Iris pigment epithelial cell (primary cell): ENCODE measurements around the gene HES2.
"Not testable (repeated sequence)": the region's sequence is repeated elsewhere in the genome, so short reads cannot be mapped to it uniquely, and the experiment has no call there.

Experiments used
- DNase-seq: peaks from one replicate; pipeline ENCODE4 v3.0.0-alpha.2; 2011; ENCODE audit warnings: low read depth

The HES2 gene, protein sequence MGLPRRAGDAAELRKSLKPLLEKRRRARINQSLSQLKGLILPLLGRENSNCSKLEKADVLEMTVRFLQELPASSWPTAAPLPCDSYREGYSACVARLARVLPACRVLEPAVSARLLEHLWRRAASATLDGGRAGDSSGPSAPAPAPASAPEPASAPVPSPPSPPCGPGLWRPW

DNA sequence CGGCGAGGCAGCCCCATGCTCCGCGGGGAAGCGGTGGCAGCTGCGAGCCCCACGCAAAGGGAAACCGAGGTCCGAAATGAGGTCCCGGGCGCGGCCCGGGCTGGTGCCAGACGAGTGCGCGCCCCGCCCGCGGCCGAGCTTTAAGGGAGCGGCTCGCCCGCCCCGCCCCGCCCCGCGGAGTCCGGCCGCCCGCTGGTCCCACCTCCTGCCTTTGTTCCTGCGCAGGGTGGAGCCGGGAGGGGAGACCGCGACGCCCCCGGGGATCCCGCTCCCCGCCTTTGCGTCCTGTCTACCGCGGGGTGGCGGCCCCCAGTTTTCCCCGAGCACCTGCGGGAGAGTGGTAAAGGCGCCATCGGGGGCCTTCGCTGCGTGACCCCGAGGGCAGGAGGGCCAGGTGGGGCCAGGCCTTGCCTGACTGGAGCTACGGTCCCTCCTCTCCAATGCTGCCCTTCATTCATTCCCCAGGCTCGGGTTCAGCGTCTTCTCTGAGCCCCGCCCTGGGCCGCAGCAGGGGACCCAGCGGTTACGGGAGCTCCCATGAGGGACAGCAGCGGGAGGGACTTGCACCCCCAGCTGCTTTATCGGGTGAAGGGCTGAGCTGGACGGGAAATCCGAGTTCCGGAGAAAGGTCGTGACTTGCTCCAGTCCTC lies at the start of gene HES2:
Gene HES2 (minus strand): TSS at position 116 of the 650 bp plus-strand sequence. CDS start 99 bp downstream, at position 17.
- no peak for DNase-seq

DNA sequence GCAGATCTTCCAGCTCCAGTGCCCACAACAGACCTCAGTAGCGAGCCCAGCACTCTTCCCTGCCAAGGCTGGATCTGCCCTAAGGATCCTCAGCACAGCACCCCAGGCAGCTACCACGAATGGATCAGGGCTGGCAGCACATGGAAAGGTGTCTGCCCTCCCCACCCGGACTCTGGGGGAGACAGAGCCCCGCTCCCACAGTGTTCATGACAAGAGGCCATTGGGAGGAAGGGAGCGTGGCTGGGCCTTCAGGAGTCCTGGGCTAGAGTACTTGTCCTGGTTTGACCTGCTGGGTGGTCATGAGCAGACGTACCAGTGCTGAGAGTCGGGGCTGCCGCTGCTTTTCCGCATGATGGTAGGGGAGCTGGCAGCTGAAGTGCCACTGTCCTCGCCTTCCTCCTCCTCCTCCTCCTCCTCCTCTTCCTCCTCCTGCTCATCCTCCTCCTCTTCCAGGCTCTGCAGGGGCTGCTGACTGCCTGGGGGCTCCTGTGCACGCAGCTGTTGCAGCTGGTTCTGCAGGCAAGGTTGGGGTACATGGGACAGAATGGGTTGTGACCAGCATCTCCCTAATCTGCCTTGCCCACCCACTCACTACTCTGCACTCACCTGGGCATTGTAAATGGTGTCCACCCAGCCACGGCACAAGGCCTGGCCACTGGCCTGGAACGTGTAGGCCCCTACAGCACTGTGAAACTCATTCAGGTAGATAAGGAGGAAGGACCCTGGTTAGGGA lies 49.2 kb upstream of the HES2 start:
- no peak for DNase-seq

GRCh38 chr1:6467744-6468688 lies 48.3 kb upstream of the HES2 start:
- DNase-seq = no peak

DNA sequence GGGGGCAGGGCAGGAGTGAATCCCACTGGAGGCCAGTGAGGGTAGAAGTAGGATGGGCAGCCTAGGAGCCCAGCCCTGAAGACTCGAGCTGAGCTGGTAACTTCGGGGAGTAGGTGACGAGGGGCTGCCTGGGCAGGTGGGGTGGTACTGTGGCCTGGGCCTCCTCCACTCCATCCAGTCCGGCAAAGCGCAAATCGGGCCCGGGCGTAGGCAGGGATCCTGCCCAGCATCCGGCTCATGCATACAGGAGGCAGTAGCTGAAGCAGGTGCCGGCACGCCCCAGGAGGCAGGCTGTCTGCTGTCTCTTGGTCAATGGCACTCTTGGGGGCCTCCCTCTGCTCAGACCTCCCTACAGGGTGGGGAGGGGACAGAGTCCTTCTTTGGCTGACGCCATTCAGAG lies 47.5 kb upstream of the HES2 start:
- DNase-seq = no peak

DNA sequence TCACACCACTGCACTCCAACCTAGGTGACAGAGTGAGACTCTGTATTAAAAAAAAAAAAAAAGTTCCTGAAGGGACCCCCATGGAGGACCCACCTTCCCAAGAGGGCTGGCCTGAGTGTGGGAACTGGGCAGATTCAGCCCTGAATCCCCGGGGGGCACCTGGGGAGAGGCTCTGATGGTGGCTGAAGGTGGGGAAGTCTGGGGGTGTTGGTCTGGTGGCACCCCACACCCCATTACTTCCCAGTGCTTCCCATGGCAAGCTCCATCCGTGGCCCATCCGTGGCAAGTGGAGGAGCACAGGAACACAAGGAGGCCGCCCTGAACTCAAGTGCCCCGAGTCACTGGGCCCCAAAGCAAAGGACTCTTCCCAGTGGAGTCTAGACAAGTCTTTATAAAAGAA lies 47.0 kb upstream of the HES2 start:
- no peak for DNase-seq

DNA sequence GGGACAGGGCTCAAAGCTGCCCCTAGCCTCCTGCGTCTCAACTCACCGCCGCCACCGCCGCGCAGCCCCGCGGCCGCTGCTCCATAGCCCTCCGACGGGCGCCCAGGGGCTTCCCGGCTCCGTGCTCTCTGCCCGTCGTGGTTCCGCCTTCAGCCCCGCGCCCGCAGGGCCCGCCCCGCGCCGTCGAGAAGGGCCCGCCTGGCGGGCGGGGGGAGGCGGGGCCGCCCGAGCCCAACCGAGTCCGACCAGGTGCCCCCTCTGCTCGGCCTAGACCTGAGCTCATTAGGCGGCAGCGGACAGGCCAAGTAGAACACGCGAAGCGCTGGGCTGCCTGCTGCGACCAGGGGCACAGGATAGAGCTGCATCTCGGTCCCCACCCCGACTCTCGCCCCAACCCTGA lies 46.3 kb upstream of the HES2 start, which contains the start of gene TNFRSF25:
Gene TNFRSF25 (minus strand): TSS at position 151 of the 400 bp plus-strand sequence. CDS start 66 bp downstream, at position 85.
- no peak for DNase-seq

DNA sequence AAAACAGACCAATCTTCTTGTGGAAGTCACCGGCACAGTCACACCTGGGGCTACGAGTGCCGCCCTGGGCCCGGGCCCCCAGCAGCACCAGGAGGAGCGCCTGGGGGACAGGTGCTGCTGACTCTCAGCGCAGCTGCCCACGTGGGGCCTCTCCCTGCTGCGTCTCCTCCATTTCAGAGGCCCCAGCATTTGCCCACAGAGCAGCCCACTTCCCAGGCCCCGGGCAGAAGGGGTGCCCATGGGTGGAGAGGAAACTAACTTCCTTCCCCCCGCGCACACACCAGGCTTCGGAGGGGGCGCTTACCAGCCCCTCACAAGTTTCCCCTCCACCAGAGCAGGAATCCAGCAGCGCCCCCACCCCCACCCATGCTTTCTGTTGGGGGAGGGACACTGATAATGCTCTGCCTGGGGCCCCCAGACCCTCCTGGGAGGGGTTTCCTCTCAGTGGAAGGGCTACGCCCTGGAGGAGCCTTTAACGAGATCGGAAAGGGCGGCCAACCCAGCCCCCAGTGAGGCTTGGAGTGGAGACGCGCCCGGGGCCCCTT lies 45.8 kb upstream of the HES2 start:
- no peak for DNase-seq

GRCh38 chr1:6464915-6465314 lies 45.2 kb upstream of the HES2 start:
- DNase-seq = no peak

- no peak for DNase-seq
Observed at GRCh38 chr1:6464514-6464836, 44.8 kb upstream of the HES2 start.

GRCh38 chr1:6463120-6463412 lies 43.3 kb upstream of the HES2 start:
- DNase-seq = no peak

DNA sequence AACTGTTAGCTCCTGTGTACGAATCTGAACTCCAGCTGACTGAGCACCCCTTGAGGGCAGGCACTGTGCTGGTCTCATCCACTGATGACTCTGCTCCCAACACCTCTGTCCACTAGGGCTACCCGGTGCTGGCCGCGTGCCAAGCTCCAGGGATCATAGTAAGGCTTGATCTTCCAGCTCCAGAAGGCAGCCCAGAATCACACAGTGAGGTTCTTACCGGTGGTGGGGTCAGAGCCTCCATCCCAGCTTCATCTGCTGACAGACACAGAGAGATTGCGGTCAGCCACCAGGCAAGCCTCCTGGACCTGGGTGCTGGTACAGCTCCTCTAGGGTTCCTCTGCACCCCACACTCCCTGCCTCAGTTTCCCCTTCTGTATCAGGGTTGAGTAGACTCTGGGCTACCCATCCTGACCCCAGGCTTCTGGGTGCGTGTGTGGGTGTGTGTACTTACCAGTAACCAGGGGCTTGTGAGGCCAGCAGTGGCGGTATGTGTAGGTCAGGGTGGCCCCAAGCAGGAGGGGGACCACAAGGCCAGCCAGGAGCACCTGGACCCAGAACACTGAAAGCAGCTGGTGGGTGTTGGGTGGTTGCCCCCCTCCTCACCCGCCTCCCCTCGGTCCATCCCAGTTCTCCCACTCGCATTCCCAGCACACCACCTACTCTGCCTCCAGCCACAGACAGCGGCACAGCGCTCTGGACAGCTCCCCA lies 42.8 kb upstream of the HES2 start:
- DNase-seq = no peak

DNA sequence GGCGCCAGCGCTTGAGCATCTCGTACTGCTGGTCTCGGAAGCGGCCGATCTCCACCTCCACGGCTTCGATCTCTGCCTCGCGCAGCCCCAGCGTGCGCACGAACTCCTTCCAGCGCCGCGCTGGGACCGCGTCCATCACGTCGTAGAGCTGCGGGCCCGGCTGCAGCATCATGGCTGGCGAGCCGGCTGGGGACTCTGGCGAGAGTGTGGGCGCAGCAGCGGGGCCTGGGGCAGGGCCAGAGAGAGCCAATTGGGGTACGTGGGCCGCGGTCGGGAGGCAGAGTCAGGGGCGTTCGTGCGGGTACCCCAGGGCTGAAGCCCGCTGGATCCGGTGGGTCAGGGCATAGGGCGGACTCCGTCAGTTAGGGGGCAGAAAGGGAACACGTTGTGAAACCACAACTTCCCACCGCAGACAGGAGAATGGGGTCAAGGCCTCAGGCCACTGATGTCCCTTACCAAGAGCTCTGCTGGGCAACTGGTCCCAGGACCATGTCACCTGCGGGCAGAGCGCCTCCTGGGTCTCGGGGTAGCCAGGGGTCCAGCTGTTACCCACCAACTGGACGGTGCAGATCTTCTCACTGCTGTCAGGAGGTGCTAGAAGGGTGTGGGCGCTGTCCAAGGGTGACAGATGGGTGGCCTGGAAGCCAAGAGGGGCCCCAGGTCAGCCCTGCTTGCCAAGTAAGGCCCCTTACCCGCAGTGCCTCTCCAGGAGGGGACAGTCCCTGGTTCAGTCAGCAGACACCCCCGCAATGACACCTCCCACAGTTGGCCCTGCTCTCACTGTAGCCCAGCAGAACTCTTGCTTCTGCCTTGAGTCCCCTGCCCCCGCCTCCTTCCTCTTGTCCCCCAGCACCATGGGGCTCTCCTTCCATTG lies 42.1 kb upstream of the HES2 start:
- DNase-seq = no peak

- no peak for DNase-seq
Observed at GRCh38 chr1:6461051-6461530, 41.4 kb upstream of the HES2 start.

- DNase-seq = no peak
Observed at GRCh38 chr1:6460301-6461050, 40.8 kb upstream of the HES2 start.

- no peak for DNase-seq
Observed at GRCh38 chr1:6459850-6460265, 40.1 kb upstream of the HES2 start.

DNA sequence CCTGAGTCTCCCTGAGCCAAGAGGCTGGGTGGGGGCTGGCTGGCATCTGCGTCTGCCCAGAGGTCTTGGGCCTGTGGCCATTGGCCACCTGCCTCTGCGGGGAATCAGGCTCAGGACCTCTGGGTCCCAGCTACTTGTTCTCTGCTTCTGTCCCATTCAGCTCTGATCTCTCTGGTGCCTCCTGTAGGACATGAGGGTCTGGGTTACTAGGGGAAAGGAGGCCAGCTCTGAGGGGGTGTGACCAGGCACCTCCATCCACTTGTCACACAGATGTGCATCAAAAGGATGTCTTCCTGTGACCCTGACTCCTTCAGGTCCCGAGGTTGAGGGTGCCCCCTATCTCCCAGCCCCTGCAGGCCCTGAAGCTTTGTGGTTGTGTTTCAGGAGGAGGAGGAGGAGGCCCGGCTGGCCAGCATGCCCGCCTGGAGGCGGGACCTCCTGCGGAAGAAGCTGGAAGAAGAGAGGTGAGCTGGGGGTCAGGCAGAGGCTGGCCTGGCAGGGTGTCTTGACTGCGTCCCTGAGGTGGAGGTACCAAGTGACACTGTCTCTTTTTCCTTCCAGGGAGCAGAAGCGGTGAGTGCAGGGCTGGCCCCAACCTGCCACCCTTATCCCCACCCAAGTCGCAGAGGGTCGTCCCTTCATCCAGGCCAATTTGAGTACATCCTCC lies 37.2 kb upstream of the HES2 start:
- no peak for DNase-seq

DNA sequence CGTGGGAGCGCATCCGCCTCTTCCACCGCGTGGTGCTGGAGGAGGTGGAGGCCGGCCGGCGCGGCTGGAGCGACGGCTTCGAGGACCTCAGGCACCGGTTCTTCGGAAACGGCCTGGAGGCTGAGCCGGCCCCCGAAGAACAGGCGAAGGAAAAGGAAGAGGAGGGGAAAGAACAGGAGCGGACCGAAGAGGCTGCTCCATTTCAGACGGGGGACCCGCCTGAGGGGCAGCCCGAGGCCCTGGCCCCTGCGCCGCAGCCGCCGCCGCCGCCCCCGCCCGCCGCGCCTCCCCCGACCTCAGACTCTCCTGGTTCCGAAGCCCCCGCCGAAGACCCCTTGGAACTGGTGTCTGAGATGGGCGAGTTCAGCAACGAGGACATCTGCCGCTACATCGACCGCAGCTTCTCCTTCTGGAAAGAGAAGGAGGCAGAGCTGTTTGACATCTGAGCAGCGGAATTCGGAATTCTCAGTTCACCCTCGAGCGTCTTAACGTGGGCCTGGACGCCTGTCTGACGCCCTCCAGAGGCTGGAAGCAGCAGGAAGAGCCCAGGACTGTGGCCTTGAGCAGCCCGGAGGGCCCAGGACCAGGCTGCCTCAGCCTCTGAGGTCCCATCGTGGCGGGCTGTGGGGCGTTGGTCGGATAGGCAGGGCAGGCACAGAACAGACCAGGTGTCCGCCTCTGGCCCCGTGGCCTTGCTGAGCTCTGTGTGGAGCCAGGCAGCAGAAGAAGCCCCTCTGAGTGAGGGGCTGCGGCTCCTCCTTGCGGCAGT lies 36.2 kb upstream of the HES2 start:
- DNase-seq = not testable (repeated sequence)
